ENCODE results near the gene FGF22. TPM values are rescaled to one million over a fixed set of nuclear protein-coding genes. Genes with fewer than 3 reads are reported as not detected.
"Not testable (repeated sequence)": the region's sequence is repeated elsewhere in the genome, so short reads cannot be mapped to it uniquely, and the experiment has no call there.

Gene FGF22
- total RNA-seq, 4 donors from 2014 or later, result 0.38 to 1.6 TPM; not detected in 2

- no peaks in the 10 kb centered on the region for H3K27me3 ChIP-seq
- no peak for DNase-seq
- peak overlapping the region; percentile 93 to 99 (median 98) for H3K27ac ChIP-seq
- no peaks in the 10 kb centered on the region for H3K9me3 ChIP-seq
- intact Hi-C loops (cut with DNase I), result no loop called here
- TF ChIP-seq, protein P1, sequence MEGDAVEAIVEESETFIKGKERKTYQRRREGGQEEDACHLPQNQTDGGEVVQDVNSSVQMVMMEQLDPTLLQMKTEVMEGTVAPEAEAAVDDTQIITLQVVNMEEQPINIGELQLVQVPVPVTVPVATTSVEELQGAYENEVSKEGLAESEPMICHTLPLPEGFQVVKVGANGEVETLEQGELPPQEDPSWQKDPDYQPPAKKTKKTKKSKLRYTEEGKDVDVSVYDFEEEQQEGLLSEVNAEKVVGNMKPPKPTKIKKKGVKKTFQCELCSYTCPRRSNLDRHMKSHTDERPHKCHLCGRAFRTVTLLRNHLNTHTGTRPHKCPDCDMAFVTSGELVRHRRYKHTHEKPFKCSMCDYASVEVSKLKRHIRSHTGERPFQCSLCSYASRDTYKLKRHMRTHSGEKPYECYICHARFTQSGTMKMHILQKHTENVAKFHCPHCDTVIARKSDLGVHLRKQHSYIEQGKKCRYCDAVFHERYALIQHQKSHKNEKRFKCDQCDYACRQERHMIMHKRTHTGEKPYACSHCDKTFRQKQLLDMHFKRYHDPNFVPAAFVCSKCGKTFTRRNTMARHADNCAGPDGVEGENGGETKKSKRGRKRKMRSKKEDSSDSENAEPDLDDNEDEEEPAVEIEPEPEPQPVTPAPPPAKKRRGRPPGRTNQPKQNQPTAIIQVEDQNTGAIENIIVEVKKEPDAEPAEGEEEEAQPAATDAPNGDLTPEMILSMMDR (IDR thresholded peaks at IDR 0.05), result no peak
- peak in 1 of 4 donors; percentile 41 for TF ChIP-seq POLR2A (IDR thresholded peaks at IDR 0.05)
- H3K4me3 ChIP-seq, result peak overlapping the region; percentile 85 to 100 (median 98)
- WGBS, 2 donors, result 0 to 1% methylated on average over 5 to 13 of the region's 81 CpGs
- H3K36me3 ChIP-seq, result peaks cover 0 to 13% (median 0%) of the 10 kb centered on the region in 3 donors
- peaks cover 52 to 70% (median 58%) of the 10 kb centered on the region in 3 donors for H3K4me1 ChIP-seq
These were observed 22.7 kb downstream of the FGF22 start for GRCh38 chr19:662207-662961.

- intact Hi-C loops (cut with DNase I), result no loop called here
- H3K4me1 ChIP-seq, result peaks cover 47 to 63% (median 50%) of the 10 kb centered on the region in 3 donors
These were observed 23.4 kb downstream of the FGF22 start, which contains the start of gene RNF126 for GRCh38 chr19:662962-663681. TSS of gene RNF126 (minus strand) at chr19:663214. CDS start at chr19:663121, 93 bp downstream.

GRCh38 chr19:663682-664117, 24.0 kb downstream of the FGF22 start:
- no peaks in the 10 kb centered on the region for H3K9me3 ChIP-seq
- H3K4me1 ChIP-seq, result peaks cover 41 to 57% (median 45%) of the 10 kb centered on the region in 3 donors
- 23 to 24% methylated on average over 7 to 9 of the region's 18 CpGs for WGBS, 2 donors
- H3K27me3 ChIP-seq, result no peaks in the 10 kb centered on the region
- no peaks in the 10 kb centered on the region for H3K36me3 ChIP-seq
- peak overlapping the region; percentile 97 to 99 (median 98) for H3K27ac ChIP-seq
- peak overlapping the region; percentile 17 to 100 (median 92) for H3K4me3 ChIP-seq
- no peak for TF ChIP-seq POLR2A (IDR thresholded peaks at IDR 0.05)
- TF ChIP-seq, protein P1 (IDR thresholded peaks at IDR 0.05), result peak in 1 of 6 experiments; percentile 5
- intact Hi-C loops (cut with DNase I), result no loop called here
- DNase-seq, result no peak

More at GRCh38 chr19:662962-663681, 23.4 kb downstream of the FGF22 start, which contains the start of gene RNF126:
- TF ChIP-seq, protein P1 (IDR thresholded peaks at IDR 0.05), result no peak
- TF ChIP-seq POLR2A (IDR thresholded peaks at IDR 0.05), result peak in 3 of 4 donors; percentile 32 to 76 (median 75)
- peaks cover 0 to 6% (median 0%) of the 10 kb centered on the region in 3 donors for H3K36me3 ChIP-seq
- H3K27ac ChIP-seq, result peak within 1 kb of the TSS; percentile 97 to 99 (median 98)
- WGBS, 2 donors, result 1% methylated on average over 17 to 20 of the region's 97 CpGs
- H3K4me3 ChIP-seq, result peak within 1 kb of the TSS; percentile 85 to 100 (median 98)
- peak; percentile 46 for DNase-seq
- no peaks in the 10 kb centered on the region for H3K9me3 ChIP-seq
- no peaks in the 10 kb centered on the region for H3K27me3 ChIP-seq

DNA sequence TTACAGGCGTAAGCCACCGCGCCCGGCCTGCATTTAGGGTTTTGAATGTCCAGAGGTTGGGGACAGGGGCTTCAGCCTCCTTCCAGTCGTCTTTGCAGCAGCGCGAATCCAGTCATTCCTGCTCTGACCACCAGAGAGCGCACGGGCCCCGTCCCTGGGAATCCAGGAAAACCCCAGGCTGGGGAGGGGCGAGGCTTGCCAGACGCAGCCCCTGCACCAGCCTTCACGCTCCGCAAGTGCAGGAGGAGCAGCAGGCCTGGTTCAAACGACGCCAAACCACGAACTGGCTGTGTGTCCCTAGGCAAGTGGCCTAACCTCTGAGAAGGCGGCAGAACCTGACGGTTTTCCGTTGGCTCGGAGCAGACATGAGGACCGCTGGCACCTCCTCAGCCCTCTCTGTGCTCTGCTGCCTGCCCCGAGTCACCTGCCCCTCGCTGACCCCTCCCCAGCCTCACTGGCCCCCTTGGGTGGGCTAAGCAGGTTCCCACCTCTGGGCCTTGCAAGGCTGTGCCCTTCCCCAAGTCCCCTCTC, 25.3 kb downstream of the FGF22 start:
- no peak for TF ChIP-seq POLR2A (IDR thresholded peaks at IDR 0.05)
- TF ChIP-seq, protein P1 (IDR thresholded peaks at IDR 0.05), result peak; percentile 82 to 95 (median 92)
- 5 to 12% methylated on average over 7 to 10 of the region's 24 CpGs for WGBS, 2 donors
- Histone ChIP-seq H3K27me3 (no peaks in the 10 kb centered on the region), H3K4me1 (peaks cover 28 to 44% (median 34%) of the 10 kb centered on the region in 3 donors), H3K36me3 (no peaks in the 10 kb centered on the region), H3K4me3 (peak overlapping the region in 3 of 4 donors; percentile 3 to 55 (median 15)), H3K9me3 (no peaks in the 10 kb centered on the region), H3K27ac (peak overlapping the region in 2 of 4 donors; percentile 15 to 97)
- intact Hi-C loops (cut with DNase I), result loop anchor here (5.0 kb wide), 1 partner anchor 67 kb away; no protein-coding TSS in a partner anchor
- DNase-seq, result no peak

GRCh38 chr19:666985-667573, 27.4 kb downstream of the FGF22 start:
- H3K36me3 ChIP-seq, H3K4me3 ChIP-seq, H3K27ac ChIP-seq, H3K9me3 ChIP-seq, H3K27me3 ChIP-seq, DNase-seq: not testable (repeated sequence)
- H3K4me1 ChIP-seq, result peaks cover 7 to 23% (median 15%) of the 10 kb centered on the region in 3 donors
- intact Hi-C loops (cut with DNase I), result loop anchor here (5.0 kb wide), 1 partner anchor 65 kb away; no protein-coding TSS in a partner anchor
- WGBS, 2 donors, result 53 to 88% methylated on average over 3 to 6 of the region's 38 CpGs

DNA sequence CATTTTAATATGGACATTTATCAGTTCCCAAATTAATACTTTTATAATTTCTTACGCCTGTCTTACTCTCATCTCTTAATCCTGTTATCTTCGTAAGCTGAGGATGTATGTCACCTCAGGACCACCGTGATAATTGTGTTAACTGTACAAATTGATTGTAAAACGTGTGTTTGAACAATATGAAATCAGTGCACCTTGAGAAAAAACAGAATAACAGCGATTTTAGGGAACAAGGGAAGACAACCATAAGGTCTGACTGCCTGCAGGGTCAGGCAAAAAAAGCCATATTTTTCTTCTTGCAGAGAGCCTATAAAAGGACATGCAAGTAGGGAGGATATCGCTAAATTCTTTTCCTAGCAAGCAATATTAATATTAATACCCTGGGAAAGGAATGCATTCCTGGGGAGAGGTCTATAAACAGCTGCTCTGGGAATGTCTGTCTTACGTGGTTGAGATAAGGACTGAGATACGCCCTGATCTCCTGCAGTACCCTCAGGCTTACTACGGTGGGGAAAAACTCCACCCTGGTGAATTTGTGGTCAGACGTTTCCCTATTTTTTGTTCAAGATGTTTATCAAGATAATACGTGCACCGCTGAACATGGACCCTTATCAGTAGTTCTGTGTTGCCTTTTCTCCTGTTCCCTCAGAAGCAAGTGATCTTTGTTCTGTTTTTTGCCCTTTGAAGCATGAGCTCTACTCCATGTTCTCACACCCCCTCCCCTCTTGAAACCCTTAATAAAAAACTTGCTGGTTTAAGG, 29.2 kb downstream of the FGF22 start:
- not testable (repeated sequence) for H3K27me3 ChIP-seq, DNase-seq, H3K36me3 ChIP-seq, H3K27ac ChIP-seq, H3K4me3 ChIP-seq, H3K9me3 ChIP-seq
- intact Hi-C loops (cut with DNase I), result loop anchor here (5.0 kb wide), 1 partner anchor 63 kb away; no protein-coding TSS in a partner anchor
- H3K4me1 ChIP-seq, result peaks cover 7 to 14% (median 10%) of the 10 kb centered on the region in 3 donors
- WGBS, 2 donors, result 57 to 59% methylated on average over 12 of the region's 12 CpGs

All from esophagus squamous epithelium (tissue), 5 donors.